ENCODE data around the gene FNIP2.

GRCh38 chr4:158781963-158782362 is 13.1 kb downstream of the FNIP2 start:
- TF ChIP-seq EZH2 (IDR thresholded peaks at IDR 0.05; ENCODE audit: low read length, unreplicated experiment) (no peak), EZH2phosphoT487 (IDR thresholded peaks at IDR 0.05; ENCODE audit: borderline replicate concordance, low read length) (no peak)
- TF ChIP-seq, protein P1, sequence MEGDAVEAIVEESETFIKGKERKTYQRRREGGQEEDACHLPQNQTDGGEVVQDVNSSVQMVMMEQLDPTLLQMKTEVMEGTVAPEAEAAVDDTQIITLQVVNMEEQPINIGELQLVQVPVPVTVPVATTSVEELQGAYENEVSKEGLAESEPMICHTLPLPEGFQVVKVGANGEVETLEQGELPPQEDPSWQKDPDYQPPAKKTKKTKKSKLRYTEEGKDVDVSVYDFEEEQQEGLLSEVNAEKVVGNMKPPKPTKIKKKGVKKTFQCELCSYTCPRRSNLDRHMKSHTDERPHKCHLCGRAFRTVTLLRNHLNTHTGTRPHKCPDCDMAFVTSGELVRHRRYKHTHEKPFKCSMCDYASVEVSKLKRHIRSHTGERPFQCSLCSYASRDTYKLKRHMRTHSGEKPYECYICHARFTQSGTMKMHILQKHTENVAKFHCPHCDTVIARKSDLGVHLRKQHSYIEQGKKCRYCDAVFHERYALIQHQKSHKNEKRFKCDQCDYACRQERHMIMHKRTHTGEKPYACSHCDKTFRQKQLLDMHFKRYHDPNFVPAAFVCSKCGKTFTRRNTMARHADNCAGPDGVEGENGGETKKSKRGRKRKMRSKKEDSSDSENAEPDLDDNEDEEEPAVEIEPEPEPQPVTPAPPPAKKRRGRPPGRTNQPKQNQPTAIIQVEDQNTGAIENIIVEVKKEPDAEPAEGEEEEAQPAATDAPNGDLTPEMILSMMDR (conservative IDR thresholded peaks at IDR 0.05; ENCODE audit: low read depth, low read length) = no peak

Data from PC-3 (cell line).